A673 (cell line): ENCODE measurements around the gene DPH2. TPM values are rescaled to one million over a fixed set of nuclear protein-coding genes. Genes with fewer than 3 reads are reported as not detected.

Source experiments
- BruUV-seq: library from RNA; stranded (reverse); fragments of 400-500 nt; replicated peaks from 2 replicates; lab custom pipeline; 2021; lab: Mats Ljungman, UMichigan
- CTCF ChIA-PET: fragments of 300-600 bp; sonication (Branson Sonifier 250); formaldehyde crosslinking; loops from one replicate; lab custom pipeline; 2022; ENCODE audit warnings: antibody characterized with exemption; lab: Charles Lee
- POLR2A ChIA-PET: fragments of 300-600 bp; sonication (Branson Sonifier 250); formaldehyde crosslinking; loops from one replicate; lab custom pipeline; 2022; ENCODE audit warnings: antibody characterized with exemption; ENCODE audit not compliant: low non-redundant PET; lab: Charles Lee
- DNase-seq: peaks from one replicate; pipeline ENCODE4 v3.0.0-alpha.2; 2015; ENCODE audit warnings: low spot score
- H3K27ac ChIP-seq: fragments of 200-600 bp; sonication (generic); 2 replicates; pipeline ENCODE4 v1.5.1; 2016; ENCODE audit warnings: mixed run types, low read depth, mild to moderate bottlenecking, mixed read lengths, antibody characterized with exemption, low read length; ENCODE audit not compliant: poor library complexity, severe bottlenecking
- H3K27me3 ChIP-seq: fragments of 200-600 bp; sonication (generic); replicated peaks from 2 replicates; pipeline ENCODE4 v1.6.1; 2017; ENCODE audit warnings: mixed run types, low read depth, mild to moderate bottlenecking, mixed read lengths, antibody characterized with exemption, low read length; ENCODE audit not compliant: insufficient read depth, poor library complexity
- H3K36me3 ChIP-seq: fragments of 200-600 bp; sonication (generic); 2 replicates; pipeline ENCODE4 v1.6.1; 2016; ENCODE audit warnings: mixed run types, mild to moderate bottlenecking, mixed read lengths, antibody characterized with exemption, low read length; ENCODE audit not compliant: insufficient read depth, poor library complexity, severe bottlenecking
- H3K4me1 ChIP-seq: fragments of 200-600 bp; sonication (generic); 2 replicates; pipeline ENCODE4 v1.6.1; 2017; ENCODE audit warnings: mixed run types, mild to moderate bottlenecking, mixed read lengths, antibody characterized with exemption, low read length; ENCODE audit not compliant: insufficient read depth, poor library complexity, severe bottlenecking
- H3K4me3 ChIP-seq: fragments of 200-600 bp; sonication (generic); 2 replicates; pipeline ENCODE4 v1.5.1; 2016; ENCODE audit warnings: low read depth, mixed run types, mild to moderate bottlenecking, mixed read lengths, low read length; ENCODE audit not compliant: poor library complexity, severe bottlenecking
- H3K9me3 ChIP-seq: fragments of 200-600 bp; sonication (generic); 2 replicates; pipeline ENCODE4 v1.6.1; 2016; ENCODE audit warnings: mixed run types, low read depth, mild to moderate bottlenecking, mixed read lengths, antibody characterized with exemption, low read length; ENCODE audit not compliant: poor library complexity, severe bottlenecking
- EZH2 ChIP-seq: fragments of 200-600 bp; sonication (generic); IDR thresholded peaks from 2 replicates; pipeline ENCODE4 v1.6.1; 2017; ENCODE audit warnings: borderline replicate concordance, low read depth, mild to moderate bottlenecking, mixed read lengths, antibody characterized with exemption, low read length; ENCODE audit not compliant: poor library complexity, severe bottlenecking
- intact Hi-C: fragments of 100-400 bp; cut with micrococcal nuclease; formaldehyde crosslinking; loops from one replicate; pipeline ENCODE4 v1.10.0; 2022; ENCODE audit not compliant: unreplicated experiment
- total RNA-seq: library from RNA; stranded (reverse); gene quantifications from 2 replicates; pipeline ENCODE4 v1.2.3, GENCODE V29; 2021
- TF ChIP-seq, protein P1 (sequence below): fragments of 300-800, 200-600 bp; sonication (generic); conservative IDR thresholded peaks from 2 replicates; pipeline ENCODE4 v1.5.1; 2017; ENCODE audit warnings: low read depth, mild to moderate bottlenecking, antibody characterized with exemption, low read length, moderate library complexity, mixed read lengths

The DPH2 gene
- total RNA-seq, 1 experiment from 2014 or later = 52.8 TPM

DNA sequence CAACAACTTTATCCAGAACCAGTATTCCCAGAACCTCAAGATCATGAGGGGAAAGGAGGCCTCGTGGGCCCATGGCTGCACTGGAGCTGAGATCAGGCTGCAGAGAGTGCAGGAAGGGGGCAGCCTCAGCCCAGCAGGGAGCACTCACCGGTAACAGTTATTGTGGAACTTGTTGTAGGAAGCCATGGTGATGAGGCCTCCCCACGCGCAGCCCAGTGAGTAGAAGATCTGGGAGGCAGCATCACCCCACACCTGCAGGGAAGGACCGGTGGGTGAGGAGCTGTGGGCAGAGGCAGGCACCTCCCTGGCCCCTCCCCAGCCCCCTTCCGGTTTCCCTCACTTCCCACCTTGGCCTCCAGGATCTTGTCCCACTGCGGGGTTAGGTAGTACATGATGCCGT is 32.4 kb downstream of the DPH2 start:
- H3K9me3 ChIP-seq = no peaks in the 10 kb centered on the region
- ChIA-PET CTCF (interaction anchor here (0.6 kb wide), 1 partner anchor 372 kb away, joined by 4 read pairs; no protein-coding TSS in a partner anchor), POLR2A (no interaction called here)
- H3K27ac ChIP-seq = no peak overlapping the region
- H3K27me3 ChIP-seq = no peaks in the 10 kb centered on the region
- TF ChIP-seq, protein P1, sequence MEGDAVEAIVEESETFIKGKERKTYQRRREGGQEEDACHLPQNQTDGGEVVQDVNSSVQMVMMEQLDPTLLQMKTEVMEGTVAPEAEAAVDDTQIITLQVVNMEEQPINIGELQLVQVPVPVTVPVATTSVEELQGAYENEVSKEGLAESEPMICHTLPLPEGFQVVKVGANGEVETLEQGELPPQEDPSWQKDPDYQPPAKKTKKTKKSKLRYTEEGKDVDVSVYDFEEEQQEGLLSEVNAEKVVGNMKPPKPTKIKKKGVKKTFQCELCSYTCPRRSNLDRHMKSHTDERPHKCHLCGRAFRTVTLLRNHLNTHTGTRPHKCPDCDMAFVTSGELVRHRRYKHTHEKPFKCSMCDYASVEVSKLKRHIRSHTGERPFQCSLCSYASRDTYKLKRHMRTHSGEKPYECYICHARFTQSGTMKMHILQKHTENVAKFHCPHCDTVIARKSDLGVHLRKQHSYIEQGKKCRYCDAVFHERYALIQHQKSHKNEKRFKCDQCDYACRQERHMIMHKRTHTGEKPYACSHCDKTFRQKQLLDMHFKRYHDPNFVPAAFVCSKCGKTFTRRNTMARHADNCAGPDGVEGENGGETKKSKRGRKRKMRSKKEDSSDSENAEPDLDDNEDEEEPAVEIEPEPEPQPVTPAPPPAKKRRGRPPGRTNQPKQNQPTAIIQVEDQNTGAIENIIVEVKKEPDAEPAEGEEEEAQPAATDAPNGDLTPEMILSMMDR = no peak
- no peak for TF ChIP-seq EZH2
- H3K36me3 ChIP-seq = no peaks in the 10 kb centered on the region
- H3K4me3 ChIP-seq = no peak overlapping the region
- BruUV-seq = no TSS peak
- intact Hi-C loops = no loop called here
- H3K4me1 ChIP-seq = no peaks in the 10 kb centered on the region
- no peak for DNase-seq

DNA sequence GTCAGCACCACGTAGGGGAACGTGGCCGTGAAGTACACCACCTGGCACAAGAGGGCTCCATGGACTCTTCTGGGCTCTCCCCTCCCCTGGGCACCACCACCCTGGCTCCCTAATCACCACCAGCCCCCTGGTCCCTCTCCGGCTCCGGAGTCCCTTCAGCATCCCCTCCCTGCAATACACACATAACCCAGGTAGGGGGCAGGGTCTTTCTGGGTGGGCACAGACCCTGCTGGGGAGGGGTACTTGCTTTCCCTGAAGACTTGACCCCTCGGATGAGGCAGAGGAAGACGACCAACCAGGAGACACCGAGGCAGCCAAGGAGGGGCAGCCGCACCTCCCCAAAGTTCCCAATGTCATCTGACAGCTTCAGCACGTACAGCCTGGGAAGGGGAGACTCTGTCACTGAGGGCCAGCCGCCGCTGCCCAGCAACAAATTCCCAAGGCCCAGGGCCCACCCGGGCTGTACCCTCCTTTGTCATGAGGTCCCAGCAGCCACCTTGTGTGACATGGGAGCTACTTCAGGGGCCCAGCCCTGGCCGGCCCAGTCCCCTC is 32.9 kb downstream of the DPH2 start:
- intact Hi-C loops = no loop called here
- TF ChIP-seq EZH2 = no peak
- TF ChIP-seq, protein P1 = peak; percentile 43
- no peak overlapping the region for H3K27ac ChIP-seq
- H3K27me3 ChIP-seq = no peaks in the 10 kb centered on the region
- CTCF ChIA-PET = no interaction called here
- H3K36me3 ChIP-seq = no peaks in the 10 kb centered on the region
- H3K4me1 ChIP-seq = no peaks in the 10 kb centered on the region
- no peak overlapping the region for H3K4me3 ChIP-seq
- BruUV-seq = no TSS peak
- POLR2A ChIA-PET = no interaction called here
- no peaks in the 10 kb centered on the region for H3K9me3 ChIP-seq
- DNase-seq = no peak

DNA sequence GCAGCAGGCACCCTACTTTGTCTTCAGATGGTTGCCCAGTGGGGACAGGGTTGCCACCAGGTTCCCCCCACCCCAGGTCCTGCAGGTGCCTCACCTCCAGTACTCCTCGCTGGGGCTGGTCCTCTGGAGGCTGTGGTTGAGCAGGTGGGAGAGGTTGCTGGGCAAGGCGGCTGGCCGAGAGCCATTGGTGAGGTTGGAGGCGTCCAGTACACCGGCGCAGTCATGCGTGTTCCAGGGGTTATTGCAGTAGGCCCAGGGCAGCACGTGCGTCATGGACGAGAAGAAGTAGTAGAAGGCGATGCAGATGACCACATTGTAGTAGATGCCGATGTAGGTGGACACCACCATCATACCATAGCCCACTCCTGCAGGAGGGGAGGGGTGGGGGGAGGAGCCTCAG is 38.4 kb downstream of the DPH2 start:
- no peaks in the 10 kb centered on the region for H3K27me3 ChIP-seq
- no TSS peak for BruUV-seq
- intact Hi-C loops = no loop called here
- DNase-seq = no peak
- H3K36me3 ChIP-seq = no peaks in the 10 kb centered on the region
- ChIA-PET CTCF (no interaction called here), POLR2A (interaction anchor here (0.6 kb wide), 1 partner anchor 73 kb away, joined by 7 read pairs; no protein-coding TSS in a partner anchor)
- no peak for TF ChIP-seq EZH2
- TF ChIP-seq, protein P1 = no peak
- no peak overlapping the region for H3K4me3 ChIP-seq
- H3K27ac ChIP-seq = no peak overlapping the region
- peaks cover 15% of the 10 kb centered on the region for H3K4me1 ChIP-seq
- H3K9me3 ChIP-seq = no peaks in the 10 kb centered on the region
